Astrocyte of the cerebellum (primary cell): ENCODE data around the gene SIRT5.

Experiments
- DNase-seq: peaks from one replicate; pipeline ENCODE4 v3.0.0-alpha.2; 2011; ENCODE audit warnings: low read depth
- H3K4me3 ChIP-seq: 2 replicates; pipeline ENCODE4 v1.5.1; 2011; ENCODE audit warnings: mild to moderate bottlenecking, low read depth, low read length, moderate library complexity
- CTCF ChIP-seq: IDR thresholded peaks from 2 replicates; pipeline ENCODE4 v1.5.1; 2012; ENCODE audit warnings: low read length, low read depth, moderate library complexity, mild to moderate bottlenecking; ENCODE audit errors: missing control alignments
- in situ Hi-C: cut with HindIII; loops from 2 replicates; pipeline ENCODE4 v1.10.0; 2017; ENCODE audit warnings: low sequenced_read_pairs

The SIRT5 gene

GRCh38 chr6:13630499-13630898 is 56.1 kb downstream of the SIRT5 start:
- TF ChIP-seq CTCF, result no peak
- no peak overlapping the region for H3K4me3 ChIP-seq
- in situ Hi-C loops, result no loop called here
- DNase-seq, result no peak

- no peak for DNase-seq
- no peak for TF ChIP-seq CTCF
- no peak overlapping the region for H3K4me3 ChIP-seq
- in situ Hi-C loops, result no loop called here
These were observed 58.9 kb downstream of the SIRT5 start for GRCh38 chr6:13633343-13633742.

- in situ Hi-C loops, result no loop called here
- H3K4me3 ChIP-seq, result no peak overlapping the region
- TF ChIP-seq CTCF, result no peak
- DNase-seq, result no peak
These were observed 61.7 kb downstream of the SIRT5 start for GRCh38 chr6:13635948-13636658.

GRCh38 chr6:13638014-13638413 is 63.6 kb downstream of the SIRT5 start:
- TF ChIP-seq CTCF, result no peak
- no peak overlapping the region for H3K4me3 ChIP-seq
- DNase-seq, result no peak
- in situ Hi-C loops, result no loop called here

GRCh38 chr6:13638626-13639025 is 64.2 kb downstream of the SIRT5 start:
- no peak for DNase-seq
- TF ChIP-seq CTCF, result no peak
- in situ Hi-C loops, result no loop called here
- no peak overlapping the region for H3K4me3 ChIP-seq

GRCh38 chr6:13641315-13641714 is 66.9 kb downstream of the SIRT5 start:
- DNase-seq, result no peak
- no peak overlapping the region for H3K4me3 ChIP-seq
- TF ChIP-seq CTCF, result no peak
- in situ Hi-C loops, result no loop called here

GRCh38 chr6:13643125-13643524 is 68.7 kb downstream of the SIRT5 start:
- DNase-seq, result no peak
- in situ Hi-C loops, result no loop called here
- no peak for TF ChIP-seq CTCF
- no peak overlapping the region for H3K4me3 ChIP-seq
